Liver (tissue), 3 donors: ENCODE measurements around the gene CCBE1.

Experiments
- NR2F2 ChIP-seq: IDR thresholded peaks from 2 replicates; pipeline ENCODE4 v1.6.1; 2016; ENCODE audit warnings: antibody characterized with exemption
- RXRA ChIP-seq, 2 donors: IDR thresholded peaks; 2 replicates each; pipeline ENCODE4 v1.6.1; 2017 to 2018; ENCODE audit warnings: antibody characterized with exemption in 2 of 2, mild to moderate bottlenecking in 1 of 2
- TF ChIP-seq, protein P1 (sequence below): IDR thresholded peaks from 2 replicates; pipeline ENCODE4 v1.6.1; 2016; ENCODE audit warnings: antibody characterized with exemption
- TF ChIP-seq, protein P2 (sequence below): fragments of 150-350 bp; IDR thresholded peaks from 2 replicates; pipeline ENCODE4 v1.5.1; 2017; ENCODE audit warnings: improper control_type of control experiment, low read depth, low read length; ENCODE audit not compliant: missing input control
- TF ChIP-seq, protein P3 (sequence below): IDR thresholded peaks from 2 replicates; pipeline ENCODE4 v1.6.1; 2016; ENCODE audit warnings: antibody characterized with exemption, mild to moderate bottlenecking
- donor health status: healthy.
- donor health status: healthy.

DNA sequence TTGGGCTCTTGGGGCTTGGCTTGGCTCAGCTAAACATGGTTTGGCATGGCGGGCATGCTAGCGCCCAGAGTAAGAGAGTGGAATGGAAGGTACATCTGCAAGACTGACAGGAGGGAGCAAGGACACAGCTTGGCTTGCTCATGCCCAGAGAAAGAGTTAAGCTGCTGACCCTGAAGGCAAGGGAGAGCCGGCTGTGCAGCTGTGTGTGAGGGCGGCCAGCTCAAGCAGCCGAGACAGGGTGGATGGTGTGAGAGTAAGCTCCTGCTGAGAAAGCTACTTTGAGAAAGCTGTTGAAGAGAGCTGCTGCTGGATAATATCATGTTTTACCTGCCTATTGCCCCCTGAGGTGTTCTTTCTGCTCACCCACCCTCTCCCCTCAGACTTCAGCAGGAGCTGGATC, 135.6 kb downstream of the CCBE1 start:
- TF ChIP-seq, protein P1, sequence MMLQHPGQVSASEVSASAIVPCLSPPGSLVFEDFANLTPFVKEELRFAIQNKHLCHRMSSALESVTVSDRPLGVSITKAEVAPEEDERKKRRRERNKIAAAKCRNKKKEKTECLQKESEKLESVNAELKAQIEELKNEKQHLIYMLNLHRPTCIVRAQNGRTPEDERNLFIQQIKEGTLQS: no peak
- TF ChIP-seq NR2F2 (no peak), RXRA (IDR thresholded peaks at IDR 0.05) (no peak)
- TF ChIP-seq, protein P2, sequence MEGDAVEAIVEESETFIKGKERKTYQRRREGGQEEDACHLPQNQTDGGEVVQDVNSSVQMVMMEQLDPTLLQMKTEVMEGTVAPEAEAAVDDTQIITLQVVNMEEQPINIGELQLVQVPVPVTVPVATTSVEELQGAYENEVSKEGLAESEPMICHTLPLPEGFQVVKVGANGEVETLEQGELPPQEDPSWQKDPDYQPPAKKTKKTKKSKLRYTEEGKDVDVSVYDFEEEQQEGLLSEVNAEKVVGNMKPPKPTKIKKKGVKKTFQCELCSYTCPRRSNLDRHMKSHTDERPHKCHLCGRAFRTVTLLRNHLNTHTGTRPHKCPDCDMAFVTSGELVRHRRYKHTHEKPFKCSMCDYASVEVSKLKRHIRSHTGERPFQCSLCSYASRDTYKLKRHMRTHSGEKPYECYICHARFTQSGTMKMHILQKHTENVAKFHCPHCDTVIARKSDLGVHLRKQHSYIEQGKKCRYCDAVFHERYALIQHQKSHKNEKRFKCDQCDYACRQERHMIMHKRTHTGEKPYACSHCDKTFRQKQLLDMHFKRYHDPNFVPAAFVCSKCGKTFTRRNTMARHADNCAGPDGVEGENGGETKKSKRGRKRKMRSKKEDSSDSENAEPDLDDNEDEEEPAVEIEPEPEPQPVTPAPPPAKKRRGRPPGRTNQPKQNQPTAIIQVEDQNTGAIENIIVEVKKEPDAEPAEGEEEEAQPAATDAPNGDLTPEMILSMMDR: no peak
- TF ChIP-seq, protein P3, sequence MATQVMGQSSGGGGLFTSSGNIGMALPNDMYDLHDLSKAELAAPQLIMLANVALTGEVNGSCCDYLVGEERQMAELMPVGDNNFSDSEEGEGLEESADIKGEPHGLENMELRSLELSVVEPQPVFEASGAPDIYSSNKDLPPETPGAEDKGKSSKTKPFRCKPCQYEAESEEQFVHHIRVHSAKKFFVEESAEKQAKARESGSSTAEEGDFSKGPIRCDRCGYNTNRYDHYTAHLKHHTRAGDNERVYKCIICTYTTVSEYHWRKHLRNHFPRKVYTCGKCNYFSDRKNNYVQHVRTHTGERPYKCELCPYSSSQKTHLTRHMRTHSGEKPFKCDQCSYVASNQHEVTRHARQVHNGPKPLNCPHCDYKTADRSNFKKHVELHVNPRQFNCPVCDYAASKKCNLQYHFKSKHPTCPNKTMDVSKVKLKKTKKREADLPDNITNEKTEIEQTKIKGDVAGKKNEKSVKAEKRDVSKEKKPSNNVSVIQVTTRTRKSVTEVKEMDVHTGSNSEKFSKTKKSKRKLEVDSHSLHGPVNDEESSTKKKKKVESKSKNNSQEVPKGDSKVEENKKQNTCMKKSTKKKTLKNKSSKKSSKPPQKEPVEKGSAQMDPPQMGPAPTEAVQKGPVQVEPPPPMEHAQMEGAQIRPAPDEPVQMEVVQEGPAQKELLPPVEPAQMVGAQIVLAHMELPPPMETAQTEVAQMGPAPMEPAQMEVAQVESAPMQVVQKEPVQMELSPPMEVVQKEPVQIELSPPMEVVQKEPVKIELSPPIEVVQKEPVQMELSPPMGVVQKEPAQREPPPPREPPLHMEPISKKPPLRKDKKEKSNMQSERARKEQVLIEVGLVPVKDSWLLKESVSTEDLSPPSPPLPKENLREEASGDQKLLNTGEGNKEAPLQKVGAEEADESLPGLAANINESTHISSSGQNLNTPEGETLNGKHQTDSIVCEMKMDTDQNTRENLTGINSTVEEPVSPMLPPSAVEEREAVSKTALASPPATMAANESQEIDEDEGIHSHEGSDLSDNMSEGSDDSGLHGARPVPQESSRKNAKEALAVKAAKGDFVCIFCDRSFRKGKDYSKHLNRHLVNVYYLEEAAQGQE: no peak
